K562 (cell line): Measurements from ENCODE around the gene RIT2. TPM values are rescaled to one million over a fixed set of nuclear protein-coding genes. Genes with fewer than 3 reads are reported as not detected.

Experiments
- ILF3 ChIP-seq: fragments of 450-650 bp; IDR thresholded peaks from 2 replicates; pipeline ENCODE4 v1.6.1; 2018; ENCODE audit warnings: antibody characterized with exemption, mild to moderate bottlenecking, moderate library complexity, borderline replicate concordance
- KDM1A ChIP-seq, 2 experiments: fragments of 450-650 bp; IDR thresholded peaks; 2 replicates each; pipeline ENCODE4 v1.6.1; 2016; ENCODE audit warnings: mild to moderate bottlenecking in 2 of 2
- MED1 ChIP-seq: sonication (generic); formaldehyde crosslinking; IDR thresholded peaks from 2 replicates; pipeline ENCODE4 v1.8.1; 2023; ENCODE audit warnings: missing genetic modification reagents, borderline replicate concordance
- ZBTB40 ChIP-seq, 2 experiments: fragments of 450-650 bp in 1 of 2; sonication (generic) in 1 of 2; formaldehyde crosslinking in 1 of 2; IDR thresholded peaks; 2 replicates each; pipeline versions ENCODE4 v1.7.1 to v1.9.0; 2016 to 2022; ENCODE audit warnings: inconsistent platforms in 1 of 2, mild to moderate bottlenecking in 1 of 2, missing genetic modification reagents in 1 of 2
- ZKSCAN3 ChIP-seq: fragments of 250-450 bp; sonication (Bioruptor Pico); IDR thresholded peaks from 2 replicates; pipeline ENCODE4 v1.4.0; 2020
- ZNF316 ChIP-seq: fragments of 450-650 bp; IDR thresholded peaks from 2 replicates; pipeline ENCODE4 v1.6.1; 2016
- polyA plus RNA-seq, 8 experiments: library from polyadenylated mRNA; depleted of rRNA in 4 of 8; stranded (reverse) in 5 of 8; unstranded in 3 of 8; fragments of >200 nt; fragmentation: Nextera tagmentation in 2 of 8; fragmentation: Illumina TruSeq in 1 of 8; extraction: Ambion mirVana in 2 of 8; extraction: Trizol in 1 of 8; gene quantifications; 2 replicates each; pipeline versions ENCODE4 v1.2.1 to v1.2.3, GENCODE V29; 2011 to 2014; ENCODE audit warnings: inconsistent platforms in 1 of 8, missing spikeins in 1 of 8
- total RNA-seq, 7 experiments: library from RNA; depleted of rRNA in 6 of 7; stranded (reverse); fragments of >200 nt in 6 of 7; fragmentation: Illumina TruSeq in 2 of 7; extraction: Trizol in 2 of 7; gene quantifications; 2 replicates each; pipeline versions ENCODE4 v1.2.1 to v1.2.3, GENCODE V29; 2011 to 2021; ENCODE audit warnings: low replicate concordance in 1 of 7
- TF ChIP-seq, protein P1 (sequence below): fragments of 250-450 bp; sonication (Bioruptor Pico); IDR thresholded peaks from 2 replicates; pipeline ENCODE4 v1.4.0; 2020; ENCODE audit warnings: mild to moderate bottlenecking, moderate library complexity
- TF ChIP-seq, protein P2 (sequence below): fragments of 450-650 bp; IDR thresholded peaks from one replicate; pipeline ENCODE4 v1.6.1; 2018; ENCODE audit warnings: mild to moderate bottlenecking, moderate library complexity; ENCODE audit not compliant: partially characterized antibody
- TF ChIP-seq, protein P3 (sequence below): fragments of 150-350 bp; conservative IDR thresholded peaks from 2 replicates; pipeline ENCODE4 v1.6.1; 2014; ENCODE audit warnings: low read length
- TF ChIP-seq, protein P4 (sequence below): sonication (generic); formaldehyde crosslinking; IDR thresholded peaks from 2 replicates; pipeline ENCODE4 v1.8.0; 2022; ENCODE audit warnings: missing genetic modification reagents, mild to moderate bottlenecking, borderline replicate concordance

Gene RIT2
- total and polyA plus RNA-seq, 9 of the 15 experiments (the other 6 are each of a cell fraction or from before 2014, with no cell fraction given), result not detected

GRCh38 chr18:43092539-43092938 is 22.9 kb downstream of the RIT2 start (continued):
- TF ChIP-seq ZBTB40 (IDR thresholded peaks at IDR 0.05), result no peak
- TF ChIP-seq ZBTB40 (CRISPR knock-in tag; IDR thresholded peaks at IDR 0.05), result no peak
- TF ChIP-seq ZKSCAN3 (CRISPR knock-in tag), result no peak
- TF ChIP-seq, protein P1, sequence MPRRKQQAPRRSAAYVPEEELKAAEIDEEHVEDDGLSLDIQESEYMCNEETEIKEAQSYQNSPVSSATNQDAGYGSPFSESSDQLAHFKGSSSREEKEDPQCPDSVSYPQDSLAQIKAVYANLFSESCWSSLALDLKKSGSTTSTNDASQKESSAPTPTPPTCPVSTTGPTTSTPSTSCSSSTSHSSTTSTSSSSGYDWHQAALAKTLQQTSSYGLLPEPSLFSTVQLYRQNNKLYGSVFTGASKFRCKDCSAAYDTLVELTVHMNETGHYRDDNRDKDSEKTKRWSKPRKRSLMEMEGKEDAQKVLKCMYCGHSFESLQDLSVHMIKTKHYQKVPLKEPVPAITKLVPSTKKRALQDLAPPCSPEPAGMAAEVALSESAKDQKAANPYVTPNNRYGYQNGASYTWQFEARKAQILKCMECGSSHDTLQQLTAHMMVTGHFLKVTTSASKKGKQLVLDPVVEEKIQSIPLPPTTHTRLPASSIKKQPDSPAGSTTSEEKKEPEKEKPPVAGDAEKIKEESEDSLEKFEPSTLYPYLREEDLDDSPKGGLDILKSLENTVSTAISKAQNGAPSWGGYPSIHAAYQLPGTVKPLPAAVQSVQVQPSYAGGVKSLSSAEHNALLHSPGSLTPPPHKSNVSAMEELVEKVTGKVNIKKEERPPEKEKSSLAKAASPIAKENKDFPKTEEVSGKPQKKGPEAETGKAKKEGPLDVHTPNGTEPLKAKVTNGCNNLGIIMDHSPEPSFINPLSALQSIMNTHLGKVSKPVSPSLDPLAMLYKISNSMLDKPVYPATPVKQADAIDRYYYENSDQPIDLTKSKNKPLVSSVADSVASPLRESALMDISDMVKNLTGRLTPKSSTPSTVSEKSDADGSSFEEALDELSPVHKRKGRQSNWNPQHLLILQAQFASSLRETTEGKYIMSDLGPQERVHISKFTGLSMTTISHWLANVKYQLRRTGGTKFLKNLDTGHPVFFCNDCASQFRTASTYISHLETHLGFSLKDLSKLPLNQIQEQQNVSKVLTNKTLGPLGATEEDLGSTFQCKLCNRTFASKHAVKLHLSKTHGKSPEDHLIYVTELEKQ (CRISPR knock-in tag), result no peak
- TF ChIP-seq MED1 (CRISPR knock-in tag), result no peak
- no peak for TF ChIP-seq ILF3
- TF ChIP-seq, protein P2, sequence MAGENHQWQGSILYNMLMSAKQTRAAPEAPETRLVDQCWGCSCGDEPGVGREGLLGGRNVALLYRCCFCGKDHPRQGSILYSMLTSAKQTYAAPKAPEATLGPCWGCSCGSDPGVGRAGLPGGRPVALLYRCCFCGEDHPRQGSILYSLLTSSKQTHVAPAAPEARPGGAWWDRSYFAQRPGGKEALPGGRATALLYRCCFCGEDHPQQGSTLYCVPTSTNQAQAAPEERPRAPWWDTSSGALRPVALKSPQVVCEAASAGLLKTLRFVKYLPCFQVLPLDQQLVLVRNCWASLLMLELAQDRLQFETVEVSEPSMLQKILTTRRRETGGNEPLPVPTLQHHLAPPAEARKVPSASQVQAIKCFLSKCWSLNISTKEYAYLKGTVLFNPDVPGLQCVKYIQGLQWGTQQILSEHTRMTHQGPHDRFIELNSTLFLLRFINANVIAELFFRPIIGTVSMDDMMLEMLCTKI, result no peak
- no peak for TF ChIP-seq KDM1A (IDR thresholded peaks at IDR 0.05)
- TF ChIP-seq, protein P3, sequence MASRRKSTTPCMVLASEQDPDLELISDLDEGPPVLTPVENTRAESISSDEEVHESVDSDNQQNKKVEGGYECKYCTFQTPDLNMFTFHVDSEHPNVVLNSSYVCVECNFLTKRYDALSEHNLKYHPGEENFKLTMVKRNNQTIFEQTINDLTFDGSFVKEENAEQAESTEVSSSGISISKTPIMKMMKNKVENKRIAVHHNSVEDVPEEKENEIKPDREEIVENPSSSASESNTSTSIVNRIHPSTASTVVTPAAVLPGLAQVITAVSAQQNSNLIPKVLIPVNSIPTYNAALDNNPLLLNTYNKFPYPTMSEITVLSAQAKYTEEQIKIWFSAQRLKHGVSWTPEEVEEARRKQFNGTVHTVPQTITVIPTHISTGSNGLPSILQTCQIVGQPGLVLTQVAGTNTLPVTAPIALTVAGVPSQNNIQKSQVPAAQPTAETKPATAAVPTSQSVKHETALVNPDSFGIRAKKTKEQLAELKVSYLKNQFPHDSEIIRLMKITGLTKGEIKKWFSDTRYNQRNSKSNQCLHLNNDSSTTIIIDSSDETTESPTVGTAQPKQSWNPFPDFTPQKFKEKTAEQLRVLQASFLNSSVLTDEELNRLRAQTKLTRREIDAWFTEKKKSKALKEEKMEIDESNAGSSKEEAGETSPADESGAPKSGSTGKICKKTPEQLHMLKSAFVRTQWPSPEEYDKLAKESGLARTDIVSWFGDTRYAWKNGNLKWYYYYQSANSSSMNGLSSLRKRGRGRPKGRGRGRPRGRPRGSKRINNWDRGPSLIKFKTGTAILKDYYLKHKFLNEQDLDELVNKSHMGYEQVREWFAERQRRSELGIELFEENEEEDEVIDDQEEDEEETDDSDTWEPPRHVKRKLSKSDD, result no peak
- TF ChIP-seq ZNF316, result no peak
- TF ChIP-seq, protein P4, sequence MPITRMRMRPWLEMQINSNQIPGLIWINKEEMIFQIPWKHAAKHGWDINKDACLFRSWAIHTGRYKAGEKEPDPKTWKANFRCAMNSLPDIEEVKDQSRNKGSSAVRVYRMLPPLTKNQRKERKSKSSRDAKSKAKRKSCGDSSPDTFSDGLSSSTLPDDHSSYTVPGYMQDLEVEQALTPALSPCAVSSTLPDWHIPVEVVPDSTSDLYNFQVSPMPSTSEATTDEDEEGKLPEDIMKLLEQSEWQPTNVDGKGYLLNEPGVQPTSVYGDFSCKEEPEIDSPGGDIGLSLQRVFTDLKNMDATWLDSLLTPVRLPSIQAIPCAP (CRISPR knock-in tag), result no peak
